Suprapubic skin (tissue), 4 donors: ENCODE data around the gene TRPM6.

Experiments used
- CTCF ChIP-seq, 2 donors: fragments of 200-600 bp in 1 of 2; fragments of 450-650 bp in 1 of 2; sonication (generic) in 1 of 2; IDR thresholded peaks; one replicate each; pipeline ENCODE4 v1.5.1; 2016 to 2019; ENCODE audit warnings: antibody characterized with exemption in 2 of 2, mild to moderate bottlenecking in 1 of 2, moderate library complexity in 1 of 2
- EP300 ChIP-seq: sonication (generic); formaldehyde crosslinking; IDR thresholded peaks from one replicate; pipeline ENCODE4 v1.6.1; 2017; ENCODE audit warnings: antibody characterized with exemption
- POLR2A ChIP-seq, 2 donors: fragments of 450-650 bp; IDR thresholded peaks; one replicate each; pipeline ENCODE4 v1.6.1; 2017; ENCODE audit warnings: antibody characterized with exemption in 2 of 2, mild to moderate bottlenecking in 2 of 2, moderate library complexity in 2 of 2
- POLR2AphosphoS5 ChIP-seq, 3 donors: sonication (generic); formaldehyde crosslinking; IDR thresholded peaks; one replicate each; pipeline ENCODE4 v1.6.1; 2017; ENCODE audit warnings: antibody characterized with exemption in 3 of 3

GRCh38 chr9:74847478-74848152 lies 40.1 kb downstream of the TRPM6 start:
- no peak for TF ChIP-seq CTCF (IDR thresholded peaks at IDR 0.05)
- TF ChIP-seq POLR2AphosphoS5 (IDR thresholded peaks at IDR 0.05) = no peak
- no peak for TF ChIP-seq EP300
- TF ChIP-seq POLR2A (IDR thresholded peaks at IDR 0.05) = no peak
